IMR-90 (cell line): ENCODE measurements around the gene KIAA0825. TPM values are rescaled to one million over a fixed set of nuclear protein-coding genes. Genes with fewer than 3 reads are reported as not detected.
"Not testable (repeated sequence)": the region's sequence is repeated elsewhere in the genome, so short reads cannot be mapped to it uniquely, and the experiment has no call there.

Source experiments
- ATAC-seq: fragments of 200-7000 bp; cut with Tn5 transposase; 2 replicates; pipeline ENCODE4 v1.9.1; 2020; ENCODE audit warnings: low read depth, mild to moderate bottlenecking, moderate library complexity
- BruUV-seq: library from RNA; stranded (reverse); fragments of 400-500 nt; replicated peaks from 2 replicates; lab custom pipeline; 2021; lab: Mats Ljungman, UMichigan
- CTCF ChIA-PET: fragments of 300-600 bp; formaldehyde crosslinking; extraction: SDS; loops from one replicate; lab custom pipeline; 2021; ENCODE audit warnings: antibody characterized with exemption; lab: Yijun Ruan, JAX
- POLR2A ChIA-PET: fragments of 300-600 bp; sonication (Branson Sonifier 250); formaldehyde crosslinking; loops from one replicate; lab custom pipeline; 2022; ENCODE audit warnings: antibody characterized with exemption; ENCODE audit not compliant: unreplicated experiment; lab: Charles Lee
- DNase-seq: peaks from one replicate; pipeline ENCODE4 v3.0.0; 2013
- H2AFZ ChIP-seq: replicated peaks from 2 replicates; pipeline ENCODE3; 2013; ENCODE audit warnings: low read length, mild to moderate bottlenecking; ENCODE audit not compliant: poor library complexity
- H2AK5ac ChIP-seq: 2 replicates; pipeline ENCODE4 v1.6.1; 2013; ENCODE audit warnings: low read depth, low read length, inconsistent platforms
- H2AK9ac ChIP-seq: replicated peaks from 2 replicates; pipeline ENCODE3; 2013; ENCODE audit warnings: mild to moderate bottlenecking, low read depth, low read length, moderate library complexity; ENCODE audit not compliant: poor library complexity
- H2BK120ac ChIP-seq: 2 replicates; pipeline ENCODE4 v1.6.1; 2013; ENCODE audit warnings: low read depth, low read length, inconsistent platforms
- H2BK15ac ChIP-seq: 3 replicates; pipeline ENCODE4 v1.6.1; 2013; ENCODE audit warnings: low read depth, low read length, inconsistent platforms
- H2BK20ac ChIP-seq: 2 replicates; pipeline ENCODE4 v1.6.1; 2013; ENCODE audit warnings: low read depth, mild to moderate bottlenecking, inconsistent platforms, low read length, moderate library complexity
- H2BK5ac ChIP-seq: 2 replicates; pipeline ENCODE4 v1.6.1; 2013; ENCODE audit warnings: mild to moderate bottlenecking, low read depth, low read length, inconsistent platforms; ENCODE audit not compliant: poor library complexity, severe bottlenecking
- H3K14ac ChIP-seq: replicated peaks from 2 replicates; pipeline ENCODE4 v1.6.1; 2013; ENCODE audit warnings: low read depth, low read length, inconsistent platforms
- H3K18ac ChIP-seq: 2 replicates; pipeline ENCODE4 v1.6.1; 2013; ENCODE audit warnings: low read depth, low read length, control low read depth
- H3K23ac ChIP-seq: 2 replicates; pipeline ENCODE4 v1.6.1; 2013; ENCODE audit warnings: low read depth, low read length, inconsistent platforms
- H3K27ac ChIP-seq: 2 replicates; pipeline ENCODE4 v1.5.1; 2013; ENCODE audit warnings: mild to moderate bottlenecking, control low read depth, low read length; ENCODE audit not compliant: insufficient read depth
- H3K27me3 ChIP-seq: 2 replicates; pipeline ENCODE4 v1.6.1; 2013; ENCODE audit warnings: low read length; ENCODE audit not compliant: control insufficient read depth, insufficient read depth
- H3K36me3 ChIP-seq: 2 replicates; pipeline ENCODE4 v1.6.1; 2013; ENCODE audit warnings: low read length, mixed read lengths; ENCODE audit not compliant: control insufficient read depth, insufficient read depth
- H3K4ac ChIP-seq: 2 replicates; pipeline ENCODE4 v1.6.1; 2013; ENCODE audit warnings: low read depth, low read length, inconsistent platforms
- H3K4me1 ChIP-seq: 2 replicates; pipeline ENCODE4 v1.6.1; 2013; ENCODE audit warnings: low read length, mixed read lengths; ENCODE audit not compliant: control insufficient read depth, insufficient read depth
- H3K4me2 ChIP-seq: 2 replicates; pipeline ENCODE4 v1.6.1; 2013; ENCODE audit warnings: low read depth, mild to moderate bottlenecking, control low read depth, low read length, moderate library complexity
- H3K4me3 ChIP-seq: 2 replicates; pipeline ENCODE4 v1.5.1; 2013; ENCODE audit warnings: low read depth, mild to moderate bottlenecking, control low read depth, low read length, moderate library complexity; ENCODE audit not compliant: insufficient read depth
- H3K56ac ChIP-seq: 2 replicates; pipeline ENCODE4 v1.6.1; 2013; ENCODE audit warnings: low read length, inconsistent platforms; ENCODE audit not compliant: insufficient read depth; ENCODE audit errors: extremely low read depth
- H3K79me1 ChIP-seq, 2 experiments: 2 replicates each; pipeline ENCODE4 v1.6.1; 2013; ENCODE audit warnings: low read length in 2 of 2, inconsistent platforms in 1 of 2, low read depth in 1 of 2
- H3K9ac ChIP-seq: 2 replicates; pipeline ENCODE4 v1.6.1; 2013; ENCODE audit warnings: low read depth, low read length, control low read depth
- H3K9me1 ChIP-seq: 2 replicates; pipeline ENCODE4 v1.6.1; 2013; ENCODE audit warnings: low read length, inconsistent platforms; ENCODE audit not compliant: insufficient read depth
- H3K9me3 ChIP-seq: 2 replicates; pipeline ENCODE4 v1.6.1; 2013; ENCODE audit warnings: low read length; ENCODE audit not compliant: control insufficient read depth, insufficient read depth
- H4K20me1 ChIP-seq: 2 replicates; pipeline ENCODE4 v1.6.1; 2013; ENCODE audit warnings: low read length, inconsistent platforms; ENCODE audit not compliant: insufficient read depth
- H4K5ac ChIP-seq: 2 replicates; pipeline ENCODE4 v1.6.1; 2013; ENCODE audit warnings: mild to moderate bottlenecking, low read depth, low read length, control low read depth
- H4K8ac ChIP-seq, 2 experiments: 2 replicates each; pipeline ENCODE4 v1.6.1; 2013; ENCODE audit warnings: low read depth in 2 of 2, low read length in 2 of 2, control low read depth in 1 of 2, inconsistent platforms in 1 of 2
- H4K91ac ChIP-seq: 2 replicates; pipeline ENCODE4 v1.6.1; 2013; ENCODE audit warnings: low read depth, low read length, inconsistent platforms; ENCODE audit not compliant: insufficient read depth
- FOS ChIP-seq: fragments of 150-350 bp; IDR thresholded peaks from 2 replicates; pipeline ENCODE4 v1.6.1; 2016; ENCODE audit warnings: low read depth, low read length
- MAFK ChIP-seq: IDR thresholded peaks from 2 replicates; pipeline ENCODE4 v1.6.1; 2012; ENCODE audit warnings: low read depth, low read length, improper control_type of control experiment
- MAZ ChIP-seq: IDR thresholded peaks from 2 replicates; pipeline ENCODE4 v1.6.1; 2012; ENCODE audit warnings: low read depth, mild to moderate bottlenecking, low read length, improper control_type of control experiment, moderate library complexity, borderline replicate concordance
- MXI1 ChIP-seq: IDR thresholded peaks from 2 replicates; pipeline ENCODE4 v1.6.1; 2012; ENCODE audit warnings: low read depth, mild to moderate bottlenecking, low read length, moderate library complexity, borderline replicate concordance
- NFE2L2 ChIP-seq: fragments of 150-350 bp; IDR thresholded peaks from 2 replicates; pipeline ENCODE4 v1.6.1; 2016; ENCODE audit warnings: low read depth, mild to moderate bottlenecking, low read length
- POLR2A ChIP-seq: IDR thresholded peaks from 2 replicates; pipeline ENCODE4 v1.6.1; 2012; ENCODE audit warnings: mild to moderate bottlenecking, low read depth, low read length
- RFX5 ChIP-seq: IDR thresholded peaks from 2 replicates; pipeline ENCODE4 v1.8.0; 2012; ENCODE audit warnings: low read depth, mild to moderate bottlenecking, low read length, moderate library complexity
- SMC3 ChIP-seq: fragments of 150-350 bp; IDR thresholded peaks from 2 replicates; pipeline ENCODE4 v1.6.1; 2016; ENCODE audit warnings: low read depth, mild to moderate bottlenecking, antibody characterized with exemption, low read length, moderate library complexity
- WGBS, 2 experiments: methylation state at CpG; one replicate each; pipeline versions ENCODE4 v1.1.5 to v1.1.7; 2013; ENCODE audit warnings: missing lambda C conversion rate in 2 of 2; ENCODE audit not compliant: insufficient read length in 1 of 2; ENCODE audit errors: extremely low coverage in 2 of 2; 5-methylcytosine and 5-hydroxymethylcytosine counted together
- dilution Hi-C: fragments of 300-500 bp; cut with HindIII; formaldehyde crosslinking; loops from one replicate; pipeline ENCODE4 v1.14.3; 2018; ENCODE audit warnings: low sequenced_read_pairs; ENCODE audit not compliant: unreplicated experiment
- in situ Hi-C: fragments of 300-500 bp; cut with MboI; formaldehyde crosslinking; loops from 3 replicates; pipeline ENCODE4 v1.14.3; 2019; ENCODE audit warnings: low sequenced_read_pairs, inconsistent platforms, mixed read lengths
- intact Hi-C: fragments of 100-400 bp; cut with micrococcal nuclease; formaldehyde crosslinking; loops from 2 replicates; pipeline ENCODE4 v1.10.0; 2022
- polyA plus RNA-seq, 3 experiments: library from polyadenylated mRNA; depleted of rRNA; stranded (reverse); fragments of >200 nt; gene quantifications; 2 replicates each; pipeline ENCODE4 v1.2.3, GENCODE V29; 2012; ENCODE audit warnings: low replicate concordance in 1 of 3
- total RNA-seq: library from RNA; depleted of rRNA; stranded (reverse); fragments of >200 nt; gene quantifications from 2 replicates; pipeline ENCODE4 v1.2.3, GENCODE V29; 2012

KIAA0825 gene
- total and polyA plus RNA-seq, 2 of the 4 experiments (the other 2 are of a cell fraction), result 0.46 to 1.8 TPM

GRCh38 chr5:94575196-94575595, 43.2 kb downstream of the KIAA0825 start:
- Histone ChIP-seq H3K27me3 (no peaks in the 10 kb centered on the region), H4K91ac (no peak overlapping the region), H4K20me1 (no peaks in the 10 kb centered on the region), H3K36me3 (no peaks in the 10 kb centered on the region), H3K9ac (no peak overlapping the region), H3K27ac (no peak overlapping the region), H3K4me1 (no peaks in the 10 kb centered on the region), H3K56ac (no peak overlapping the region), H4K5ac (no peak overlapping the region), H2AK9ac (no peak overlapping the region), H3K9me3 (no peaks in the 10 kb centered on the region), H2AK5ac (no peak overlapping the region), H3K79me1 (no peaks in the 10 kb centered on the region), H2BK120ac (no peak overlapping the region), H3K4me2 (no peak overlapping the region), H3K18ac (no peak overlapping the region), H3K4me3 (no peak overlapping the region), H4K8ac (no peak overlapping the region), H3K14ac (no peak overlapping the region), H3K9me1 (no peaks in the 10 kb centered on the region), H2BK15ac (no peak overlapping the region), H3K23ac (no peak overlapping the region), H3K4ac (no peak overlapping the region), H2BK20ac (no peak overlapping the region), H2AFZ (no peak overlapping the region), H2BK5ac (no peak overlapping the region)
- WGBS, 2 experiments, result 80 to 100% methylated on average over 1 to 2 of the region's 4 CpGs
- TF ChIP-seq MXI1 (no peak), MAZ (no peak), NFE2L2 (no peak), FOS (no peak), RFX5 (no peak), POLR2A (no peak), MAFK (no peak), SMC3 (no peak)
- in situ Hi-C loops (no loop called here), intact Hi-C loops (loop anchor here (1.0 kb wide), 1 partner anchor 292 kb away; no protein-coding TSS in a partner anchor), dilution Hi-C loops (no loop called here)
- DNase-seq, result no peak
- ChIA-PET POLR2A (no interaction called here), CTCF (no interaction called here)
- ATAC-seq, result no peak
- BruUV-seq, result no TSS peak

- H2AK9ac ChIP-seq, H3K14ac ChIP-seq, intact Hi-C loops, H3K36me3 ChIP-seq, H2BK5ac ChIP-seq, DNase-seq, H3K18ac ChIP-seq, CTCF ChIA-PET, H3K4me2 ChIP-seq, in situ Hi-C loops, H3K4me1 ChIP-seq, BruUV-seq, H3K27ac ChIP-seq, H3K4ac ChIP-seq, H2BK15ac ChIP-seq, H2AFZ ChIP-seq, H3K56ac ChIP-seq, H3K4me3 ChIP-seq, H3K79me1 ChIP-seq, H2AK5ac ChIP-seq, ATAC-seq, H2BK120ac ChIP-seq, dilution Hi-C loops, POLR2A ChIA-PET, H3K23ac ChIP-seq, H3K9ac ChIP-seq, H2BK20ac ChIP-seq, H4K5ac ChIP-seq, H4K91ac ChIP-seq, H4K8ac ChIP-seq, H3K27me3 ChIP-seq, H3K9me3 ChIP-seq, H3K9me1 ChIP-seq, H4K20me1 ChIP-seq: not testable (repeated sequence)
- no CpG with 5 or more reads among the region's 1 CpG for WGBS, 2 experiments
These were observed 45.1 kb downstream of the KIAA0825 start for GRCh38 chr5:94573349-94573748.
